H9 (cell line): ENCODE measurements around the gene PERP. TPM values are rescaled to one million over a fixed set of nuclear protein-coding genes. Genes with fewer than 3 reads are reported as not detected.
"Not testable (repeated sequence)": the region's sequence is repeated elsewhere in the genome, so short reads cannot be mapped to it uniquely, and the experiment has no call there.

Experiments used
- DNase-seq: peaks from one replicate; pipeline ENCODE4 v3.0.0-alpha.2; 2017
- H2AFZ ChIP-seq: one replicate; pipeline ENCODE4 v1.6.1; 2013; ENCODE audit warnings: mild to moderate bottlenecking, low read length, control low read depth, moderate library complexity
- H2AK5ac ChIP-seq: 2 replicates; pipeline ENCODE4 v1.6.1; 2013; ENCODE audit warnings: low read length, control low read depth, mixed read lengths; ENCODE audit not compliant: insufficient read length
- H2BK120ac ChIP-seq: one replicate; pipeline ENCODE4 v1.6.1; 2013; ENCODE audit warnings: low read depth, mild to moderate bottlenecking, low read length, control low read depth, inconsistent platforms; ENCODE audit not compliant: poor library complexity, severe bottlenecking
- H2BK12ac ChIP-seq: 2 replicates; pipeline ENCODE4 v1.6.1; 2013; ENCODE audit warnings: low read length, control low read depth, mixed read lengths, low read depth; ENCODE audit not compliant: insufficient read length
- H2BK15ac ChIP-seq: 2 replicates; pipeline ENCODE4 v1.6.1; 2013; ENCODE audit warnings: low read depth, low read length, control low read depth
- H2BK20ac ChIP-seq: one replicate; pipeline ENCODE4 v1.6.1; 2013; ENCODE audit warnings: low read depth, mild to moderate bottlenecking, low read length, control low read depth, inconsistent platforms; ENCODE audit not compliant: poor library complexity, severe bottlenecking
- H2BK5ac ChIP-seq: 2 replicates; pipeline ENCODE4 v1.6.1; 2013; ENCODE audit warnings: low read length, control low read depth, mixed read lengths; ENCODE audit not compliant: insufficient read length
- H3K14ac ChIP-seq: 2 replicates; pipeline ENCODE4 v1.6.1; 2013; ENCODE audit warnings: low read length, control low read depth; ENCODE audit not compliant: insufficient read depth
- H3K18ac ChIP-seq: 2 replicates; pipeline ENCODE4 v1.6.1; 2013; ENCODE audit warnings: low read depth, mild to moderate bottlenecking, mixed read lengths, low read length, control low read depth; ENCODE audit not compliant: insufficient read length
- H3K23ac ChIP-seq: 2 replicates; pipeline ENCODE4 v1.6.1; 2013; ENCODE audit warnings: low read length, control low read depth, mixed read lengths, low read depth; ENCODE audit not compliant: insufficient read length
- H3K23me2 ChIP-seq: 2 replicates; pipeline ENCODE4 v1.6.1; 2013; ENCODE audit warnings: low read depth, mild to moderate bottlenecking, mixed read lengths, low read length, control low read depth; ENCODE audit not compliant: insufficient read length, poor library complexity, severe bottlenecking
- H3K27ac ChIP-seq: 2 replicates; pipeline ENCODE4 v1.5.1; 2013; ENCODE audit warnings: low read length, control low read depth, mixed read lengths, low read depth; ENCODE audit not compliant: insufficient read length
- H3K27me3 ChIP-seq: 2 replicates; pipeline ENCODE4 v1.6.1; 2013; ENCODE audit warnings: low read length, control low read depth, inconsistent platforms; ENCODE audit not compliant: insufficient read depth
- H3K4ac ChIP-seq: 2 replicates; pipeline ENCODE4 v1.6.1; 2013; ENCODE audit warnings: low read depth, mild to moderate bottlenecking, control low read depth, inconsistent platforms, low read length, moderate library complexity
- H3K4me1 ChIP-seq: 2 replicates; pipeline ENCODE4 v1.6.1; 2013; ENCODE audit warnings: low read length, control low read depth, inconsistent platforms; ENCODE audit not compliant: insufficient read depth
- H3K4me2 ChIP-seq: 2 replicates; pipeline ENCODE4 v1.6.1; 2013; ENCODE audit warnings: low read length, control low read depth, mixed read lengths; ENCODE audit not compliant: insufficient read length, insufficient read depth
- H3K56ac ChIP-seq: 2 replicates; pipeline ENCODE4 v1.6.1; 2013; ENCODE audit warnings: low read depth, mild to moderate bottlenecking, mixed read lengths, low read length, control low read depth; ENCODE audit not compliant: insufficient read length
- H3K79me1 ChIP-seq: 2 replicates; pipeline ENCODE4 v1.6.1; 2013; ENCODE audit warnings: low read depth, mild to moderate bottlenecking, moderate library complexity, low read length, control low read depth, inconsistent platforms; ENCODE audit not compliant: insufficient read depth, poor library complexity, severe bottlenecking
- H3K79me2 ChIP-seq: 2 replicates; pipeline ENCODE4 v1.6.1; 2013; ENCODE audit warnings: low read length, control low read depth, inconsistent platforms; ENCODE audit not compliant: insufficient read depth
- H3K9ac ChIP-seq: 2 replicates; pipeline ENCODE4 v1.6.1; 2013; ENCODE audit warnings: low read length, control low read depth, mixed read lengths; ENCODE audit not compliant: insufficient read length; ENCODE audit errors: extremely low read depth
- H3K9me3 ChIP-seq: one replicate; pipeline ENCODE4 v1.6.1; 2013; ENCODE audit warnings: low read depth, low read length, inconsistent platforms; ENCODE audit not compliant: control insufficient read depth
- H3T11ph ChIP-seq: one replicate; pipeline ENCODE4 v1.6.1; 2013; ENCODE audit warnings: mild to moderate bottlenecking, low read length, control low read depth, inconsistent platforms
- H4K20me1 ChIP-seq: one replicate; pipeline ENCODE4 v1.6.1; 2013; ENCODE audit not compliant: control insufficient read depth, insufficient read length, insufficient read depth
- H4K5ac ChIP-seq: 2 replicates; pipeline ENCODE4 v1.6.1; 2013; ENCODE audit warnings: low read depth, mild to moderate bottlenecking, mixed read lengths, low read length, control low read depth; ENCODE audit not compliant: insufficient read length
- H4K8ac ChIP-seq: replicated peaks from 2 replicates; pipeline ENCODE4 v1.6.1; 2013; ENCODE audit warnings: low read length, control low read depth, mixed read lengths, low read depth; ENCODE audit not compliant: insufficient read length
- H4K91ac ChIP-seq: 2 replicates; pipeline ENCODE4 v1.6.1; 2013; ENCODE audit warnings: low read depth, mild to moderate bottlenecking, moderate library complexity, mixed read lengths, low read length, control low read depth; ENCODE audit not compliant: insufficient read length
- H3K27ac Mint-ChIP-seq, 3 experiments: 2 replicates in 2 of 3; 3 replicates in 1 of 3; pipeline ENCODE4 v1.8.0; 2020 to 2021; ENCODE audit warnings: mixed read lengths in 3 of 3, mild to moderate bottlenecking in 1 of 3, moderate library complexity in 1 of 3
- H3K27me3 Mint-ChIP-seq: 2 replicates; pipeline ENCODE4 v1.8.0; 2021; ENCODE audit warnings: low read depth, mild to moderate bottlenecking, moderate library complexity, mixed read lengths
- H3K36me3 Mint-ChIP-seq, 3 experiments: 2 replicates in 2 of 3; 3 replicates in 1 of 3; pipeline ENCODE4 v1.8.0; 2020 to 2021; ENCODE audit warnings: low read depth in 3 of 3, mixed read lengths in 3 of 3; ENCODE audit not compliant: insufficient read depth in 1 of 3
- H3K4me1 Mint-ChIP-seq, 2 experiments: 2 replicates each; pipeline ENCODE4 v1.8.0; 2020; ENCODE audit warnings: mixed read lengths in 2 of 2
- H3K4me3 Mint-ChIP-seq, 2 experiments: 2 replicates in 1 of 2; 3 replicates in 1 of 2; pipeline ENCODE4 v1.8.0; 2020 to 2021; ENCODE audit warnings: mild to moderate bottlenecking in 2 of 2, mixed read lengths in 2 of 2, moderate library complexity in 1 of 2
- H3K9me3 Mint-ChIP-seq, 2 experiments: 2 replicates in 1 of 2; 3 replicates in 1 of 2; pipeline ENCODE4 v1.8.0; 2020; ENCODE audit warnings: mild to moderate bottlenecking in 2 of 2, mixed read lengths in 2 of 2, moderate library complexity in 1 of 2
- CTCF ChIP-seq: fragments of 200-600 bp; sonication (generic); conservative IDR thresholded peaks from 3 replicates; pipeline ENCODE4 v1.8.0; 2021; ENCODE audit warnings: antibody characterized with exemption, mild to moderate bottlenecking
- WGBS: extraction: QIAGEN DNeasy Blood & Tissue Kit; methylation state at CpG from one replicate; pipeline ENCODE4 v1.1.7; 2013; ENCODE audit warnings: missing lambda C conversion rate, low lambda C conversion rate, mixed read lengths; ENCODE audit not compliant: insufficient read length; ENCODE audit errors: extremely low coverage; 5-methylcytosine and 5-hydroxymethylcytosine counted together
- total RNA-seq: library from RNA; stranded (reverse); gene quantifications from 2 replicates; pipeline ENCODE4 v1.2.1, GENCODE V29; 2021

Gene PERP
- total RNA-seq, 1 experiment from 2014 or later = 28.7 TPM

DNA sequence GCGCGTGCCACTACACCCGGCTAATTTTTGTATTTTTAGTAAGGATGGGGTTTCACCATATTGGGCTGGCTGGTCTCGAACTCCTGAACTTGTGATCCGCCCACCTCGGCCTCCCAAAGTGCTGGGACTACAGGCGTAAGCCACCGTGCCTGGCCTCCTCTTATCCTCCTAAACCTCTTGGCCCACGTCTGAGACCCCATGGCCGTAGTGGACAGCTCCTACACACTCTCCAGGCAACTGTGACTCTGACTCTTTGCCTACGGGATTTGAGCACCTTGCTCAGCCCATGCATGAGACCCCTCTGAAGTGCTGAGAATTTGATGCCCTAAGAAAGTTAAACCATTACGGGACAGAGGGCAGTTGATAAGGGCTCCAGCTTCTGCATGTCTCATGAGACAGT, 25.0 kb downstream of the PERP start:
- no peak for TF ChIP-seq CTCF
- Mint-ChIP-seq H3K4me1 (peaks cover 9 to 10% of the 10 kb centered on the region in 2 experiments), H3K27me3 (no peaks in the 10 kb centered on the region; the same call in 1 of the 2 replicates), H3K9me3 (peaks cover 13 to 16% of the 10 kb centered on the region in 2 experiments), H3K27ac (no peak overlapping the region), H3K4me3 (no peak overlapping the region), H3K36me3 (peaks cover 0 to 2% (median 0%) of the 10 kb centered on the region in 3 experiments; a peak in 2 of 7 replicates)
- H3K23me2 ChIP-seq = no peaks in the 10 kb centered on the region
- no peaks in the 10 kb centered on the region for H4K20me1 ChIP-seq
- no peaks in the 10 kb centered on the region; the same call in 1 of the 2 replicates for H3K4me1 ChIP-seq
- H3K27ac ChIP-seq = no peak overlapping the region
- H2BK15ac ChIP-seq = no peak overlapping the region
- H3K9me3 ChIP-seq = no peaks in the 10 kb centered on the region
- H3K56ac ChIP-seq = no peak overlapping the region
- H3K79me2 ChIP-seq = no peaks in the 10 kb centered on the region
- no peak overlapping the region for H3K23ac ChIP-seq
- H3T11ph ChIP-seq = no peak overlapping the region
- H3K79me1 ChIP-seq = no peaks in the 10 kb centered on the region
- no peak overlapping the region for H4K8ac ChIP-seq
- no peak overlapping the region for H3K9ac ChIP-seq
- no peak overlapping the region for H2AK5ac ChIP-seq
- no CpG with 5 or more reads among the region's 12 CpGs for WGBS
- DNase-seq = no peak
- no peak overlapping the region for H3K4me2 ChIP-seq
- no peak overlapping the region for H2BK5ac ChIP-seq
- no peak overlapping the region for H3K4ac ChIP-seq
- no peak overlapping the region for H2BK120ac ChIP-seq
- H4K91ac ChIP-seq = no peak overlapping the region
- no peak overlapping the region for H2AFZ ChIP-seq
- no peak overlapping the region for H3K14ac ChIP-seq
- no peak overlapping the region for H2BK12ac ChIP-seq
- no peaks in the 10 kb centered on the region for H3K27me3 ChIP-seq
- H4K5ac ChIP-seq = no peak overlapping the region
- no peak overlapping the region for H3K18ac ChIP-seq
- no peak overlapping the region for H2BK20ac ChIP-seq

- H3K27me3 ChIP-seq, H3K27ac ChIP-seq, H3K23me2 ChIP-seq, H4K8ac ChIP-seq, H3K27me3 Mint-ChIP-seq, H2BK15ac ChIP-seq, H3T11ph ChIP-seq, H3K79me2 ChIP-seq, H3K23ac ChIP-seq, H2AFZ ChIP-seq, H2BK5ac ChIP-seq, H3K36me3 Mint-ChIP-seq, H3K14ac ChIP-seq, H3K4me2 ChIP-seq, H3K4me3 Mint-ChIP-seq, H2AK5ac ChIP-seq, H3K9ac ChIP-seq, H3K4me1 Mint-ChIP-seq, H3K56ac ChIP-seq, H2BK120ac ChIP-seq, H3K4me1 ChIP-seq, H3K79me1 ChIP-seq, H3K18ac ChIP-seq, H3K4ac ChIP-seq, H2BK12ac ChIP-seq, H4K91ac ChIP-seq, H4K5ac ChIP-seq, H2BK20ac ChIP-seq, H3K27ac Mint-ChIP-seq, DNase-seq, H4K20me1 ChIP-seq, H3K9me3 ChIP-seq: not testable (repeated sequence)
- peaks cover 22 to 31% of the 10 kb centered on the region in 2 experiments for H3K9me3 Mint-ChIP-seq
Measured at GRCh38 chr6:138079556-138079955, 27.7 kb downstream of the PERP start.
